A673 (cell line): Measurements from ENCODE around the gene PSD2.

ENCODE experiments used
- CTCF ChIP-seq: fragments of 300-800, 200-600 bp; sonication (generic); conservative IDR thresholded peaks from 2 replicates; pipeline ENCODE4 v1.5.1; 2017; ENCODE audit warnings: low read depth, mild to moderate bottlenecking, antibody characterized with exemption, low read length, moderate library complexity, mixed read lengths
- EZH2 ChIP-seq: fragments of 200-600 bp; sonication (generic); IDR thresholded peaks from 2 replicates; pipeline ENCODE4 v1.6.1; 2017; ENCODE audit warnings: borderline replicate concordance, low read depth, mild to moderate bottlenecking, mixed read lengths, antibody characterized with exemption, low read length; ENCODE audit not compliant: poor library complexity, severe bottlenecking

GRCh38 chr5:139783436-139783965 is 12.1 kb upstream of the PSD2 start:
- TF ChIP-seq CTCF (no peak), EZH2 (no peak)
